Inferior parietal cortex (tissue), 1 donor: ENCODE data around the gene C2.
A peak's percentile ranks its signal among the peaks of the same experiment; 100 is the strongest.
"Not testable (repeated sequence)": the region's sequence is repeated elsewhere in the genome, so short reads cannot be mapped to it uniquely, and the experiment has no call there.

Source experiments
- DNase-seq: peaks from one replicate; pipeline ENCODE4 v3.0.0-alpha.2; 2016; ENCODE audit errors: extremely low spot score

Gene C2

DNA sequence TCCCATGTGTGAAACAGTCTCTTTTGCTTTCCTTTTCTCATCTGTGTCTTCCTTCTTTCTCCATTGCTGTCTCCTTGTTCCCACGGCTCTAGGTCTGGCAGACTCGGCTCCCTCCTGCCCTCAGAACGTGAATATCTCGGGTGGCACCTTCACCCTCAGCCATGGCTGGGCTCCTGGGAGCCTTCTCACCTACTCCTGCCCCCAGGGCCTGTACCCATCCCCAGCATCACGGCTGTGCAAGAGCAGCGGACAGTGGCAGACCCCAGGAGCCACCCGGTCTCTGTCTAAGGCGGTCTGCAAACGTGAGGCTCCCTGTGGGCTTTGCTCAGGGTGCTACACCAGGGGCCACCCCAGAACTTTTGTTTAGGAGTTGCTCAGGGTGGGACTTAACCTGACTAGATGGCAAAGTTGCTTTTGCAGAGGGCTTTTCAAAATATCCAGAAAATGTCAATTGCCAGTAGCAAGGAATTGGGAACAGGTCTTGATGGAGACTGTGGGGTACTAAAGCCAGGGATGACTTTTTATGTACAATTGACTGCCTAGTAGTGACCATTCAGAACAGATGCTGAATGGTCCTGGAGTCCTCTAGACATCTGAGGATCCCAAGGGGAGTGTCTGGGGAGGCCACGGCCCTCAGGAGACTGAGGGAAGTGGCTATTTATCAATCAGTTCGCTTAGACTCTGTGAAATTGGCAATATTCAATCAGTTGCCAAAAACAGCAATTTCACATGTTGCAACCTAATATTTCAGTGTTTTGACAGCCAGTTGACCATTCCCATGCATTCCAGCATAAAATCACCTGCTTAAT lies 550 bp downstream of the C2 start:
- no peak for DNase-seq

- DNase-seq, result no peak
Measured at GRCh38 chr6:31928672-31928939, 1.1 kb downstream of the C2 start.

DNA sequence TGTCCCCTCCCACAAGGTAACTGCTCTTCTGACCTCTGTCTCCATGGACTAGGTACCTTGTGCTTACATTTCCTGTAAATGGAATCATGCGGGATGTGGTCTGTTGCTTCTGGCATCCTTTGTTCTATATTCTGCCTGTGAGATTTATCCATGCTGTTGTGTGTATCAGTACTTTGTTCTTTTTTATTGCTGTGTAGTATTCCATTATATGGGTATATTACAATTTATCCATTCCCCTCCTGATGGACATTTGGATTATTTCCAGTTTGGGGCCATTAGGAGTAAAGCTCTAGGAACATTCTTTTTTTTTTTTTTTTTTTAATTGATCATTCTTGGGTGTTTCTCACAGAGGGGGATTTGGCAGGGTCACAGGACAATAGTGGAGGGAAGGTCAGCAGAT lies 3.4 kb downstream of the C2 start:
- no peak for DNase-seq

DNA sequence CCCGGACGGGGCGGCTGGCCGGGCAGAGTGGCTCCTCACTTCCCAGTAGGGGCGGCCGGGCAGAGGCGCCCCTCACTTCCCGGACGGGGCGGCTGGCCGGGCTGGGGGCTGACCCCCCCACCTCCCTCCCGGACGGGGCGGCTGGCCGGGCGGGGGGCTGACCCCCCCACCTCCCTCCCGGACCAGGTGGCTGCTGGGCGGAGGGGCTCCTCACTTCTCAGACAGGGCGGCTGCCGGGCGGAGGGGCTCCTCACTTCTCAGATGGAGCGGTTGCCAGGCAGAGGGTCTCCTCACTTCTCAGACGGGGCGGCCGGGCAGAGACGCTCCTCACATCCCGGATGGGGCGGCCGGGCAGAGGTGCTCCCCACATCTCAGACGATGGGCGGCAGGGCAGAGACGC lies 4.6 kb downstream of the C2 start:
- DNase-seq, result not testable (repeated sequence)

DNA sequence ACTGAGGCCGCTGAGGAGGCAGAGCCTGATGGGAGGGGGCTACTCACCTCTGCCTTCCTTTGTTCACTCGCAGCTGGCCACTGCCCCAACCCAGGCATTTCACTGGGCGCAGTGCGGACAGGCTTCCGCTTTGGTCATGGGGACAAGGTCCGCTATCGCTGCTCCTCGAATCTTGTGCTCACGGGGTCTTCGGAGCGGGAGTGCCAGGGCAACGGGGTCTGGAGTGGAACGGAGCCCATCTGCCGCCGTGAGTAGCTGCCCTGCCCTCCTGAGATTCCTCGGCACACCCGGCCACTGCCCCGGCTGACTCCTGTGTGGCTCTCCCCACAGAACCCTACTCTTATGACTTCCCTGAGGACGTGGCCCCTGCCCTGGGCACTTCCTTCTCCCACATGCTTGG lies 6.0 kb downstream of the C2 start:
- no peak for DNase-seq

GRCh38 chr6:31935021-31935420 lies 7.5 kb downstream of the C2 start:
- no peak for DNase-seq

- DNase-seq, result no peak
Measured at GRCh38 chr6:31935823-31936222, 8.3 kb downstream of the C2 start.

GRCh38 chr6:31940256-31940664 lies 12.7 kb downstream of the C2 start:
- DNase-seq, result no peak

DNA sequence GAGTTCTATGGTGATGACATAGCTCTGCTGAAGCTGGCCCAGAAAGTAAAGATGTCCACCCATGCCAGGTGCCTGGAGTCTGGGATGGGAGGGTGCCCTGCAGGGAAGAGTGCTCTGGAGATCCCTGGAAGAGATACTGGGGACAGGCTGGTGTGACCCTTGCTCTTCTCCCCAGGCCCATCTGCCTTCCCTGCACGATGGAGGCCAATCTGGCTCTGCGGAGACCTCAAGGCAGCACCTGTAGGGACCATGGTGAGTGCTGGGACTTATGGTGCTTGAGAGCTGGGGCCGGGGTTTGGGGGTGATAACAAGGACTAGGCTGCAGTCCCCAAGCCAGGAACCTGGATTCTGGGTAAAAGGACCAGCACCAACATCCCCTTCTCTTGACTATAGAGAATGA lies 16.2 kb downstream of the C2 start:
- no peak for DNase-seq

DNA sequence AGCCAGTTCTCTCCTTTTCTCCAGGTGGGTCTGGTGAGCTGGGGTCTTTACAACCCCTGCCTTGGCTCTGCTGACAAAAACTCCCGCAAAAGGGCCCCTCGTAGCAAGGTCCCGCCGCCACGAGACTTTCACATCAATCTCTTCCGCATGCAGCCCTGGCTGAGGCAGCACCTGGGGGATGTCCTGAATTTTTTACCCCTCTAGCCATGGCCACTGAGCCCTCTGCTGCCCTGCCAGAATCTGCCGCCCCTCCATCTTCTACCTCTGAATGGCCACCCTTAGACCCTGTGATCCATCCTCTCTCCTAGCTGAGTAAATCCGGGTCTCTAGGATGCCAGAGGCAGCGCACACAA lies 17.6 kb downstream of the C2 start:
- DNase-seq, result no peak

GRCh38 chr6:31945507-31946369 lies 18.2 kb downstream of the C2 start, which contains the start of gene CFB:
CFB (plus strand) TSS chr6:31946095; CDS start chr6:31946222, 127 bp downstream.
- DNase-seq, result no peak

- no peak for DNase-seq
Measured at GRCh38 chr6:31946370-31946885, 18.9 kb downstream of the C2 start.

- DNase-seq, result no peak
Measured at GRCh38 chr6:31947070-31947675, 19.7 kb downstream of the C2 start.

GRCh38 chr6:31947864-31948263 lies 20.3 kb downstream of the C2 start:
- no peak for DNase-seq

DNA sequence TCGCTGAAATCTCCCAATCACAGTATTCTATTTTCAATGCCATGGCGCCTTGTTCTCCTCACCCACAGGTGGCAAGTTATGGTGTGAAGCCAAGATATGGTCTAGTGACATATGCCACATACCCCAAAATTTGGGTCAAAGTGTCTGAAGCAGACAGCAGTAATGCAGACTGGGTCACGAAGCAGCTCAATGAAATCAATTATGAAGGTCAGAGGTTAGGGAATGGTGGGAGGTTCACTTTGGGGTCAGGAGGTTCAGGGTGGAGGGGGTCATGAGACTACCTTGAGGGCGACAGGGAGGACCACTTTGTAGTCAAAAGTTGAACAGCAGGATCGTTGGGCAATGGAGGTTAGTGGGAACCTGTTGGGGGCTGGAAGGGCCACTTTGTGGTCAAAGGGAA lies 20.8 kb downstream of the C2 start:
- no peak for DNase-seq

DNA sequence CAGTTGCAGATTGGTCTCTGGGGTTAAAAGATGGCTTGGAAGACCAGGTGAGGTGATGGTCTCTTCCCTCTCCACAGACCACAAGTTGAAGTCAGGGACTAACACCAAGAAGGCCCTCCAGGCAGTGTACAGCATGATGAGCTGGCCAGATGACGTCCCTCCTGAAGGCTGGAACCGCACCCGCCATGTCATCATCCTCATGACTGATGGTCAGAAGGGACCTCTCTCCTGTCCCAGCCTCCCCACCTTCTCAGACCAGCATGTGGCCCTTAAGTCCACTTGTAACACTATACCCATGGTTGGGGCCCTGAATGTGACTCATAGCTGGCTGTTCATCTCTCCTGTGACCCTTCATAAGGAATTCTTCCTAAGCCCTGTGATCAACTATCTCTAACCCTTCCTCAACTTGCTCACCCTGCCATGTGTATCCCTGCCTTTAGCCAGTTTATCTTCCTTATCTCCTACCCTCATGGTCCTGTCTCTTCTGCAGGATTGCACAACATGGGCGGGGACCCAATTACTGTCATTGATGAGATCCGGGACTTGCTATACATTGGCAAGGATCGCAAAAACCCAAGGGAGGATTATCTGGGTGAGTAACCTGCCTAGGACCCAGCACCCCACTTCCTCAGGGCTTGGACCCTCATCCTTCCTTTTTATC lies 21.4 kb downstream of the C2 start:
- DNase-seq, result peak; percentile 9

GRCh38 chr6:31949926-31950548 lies 22.5 kb downstream of the C2 start:
- no peak for DNase-seq

DNA sequence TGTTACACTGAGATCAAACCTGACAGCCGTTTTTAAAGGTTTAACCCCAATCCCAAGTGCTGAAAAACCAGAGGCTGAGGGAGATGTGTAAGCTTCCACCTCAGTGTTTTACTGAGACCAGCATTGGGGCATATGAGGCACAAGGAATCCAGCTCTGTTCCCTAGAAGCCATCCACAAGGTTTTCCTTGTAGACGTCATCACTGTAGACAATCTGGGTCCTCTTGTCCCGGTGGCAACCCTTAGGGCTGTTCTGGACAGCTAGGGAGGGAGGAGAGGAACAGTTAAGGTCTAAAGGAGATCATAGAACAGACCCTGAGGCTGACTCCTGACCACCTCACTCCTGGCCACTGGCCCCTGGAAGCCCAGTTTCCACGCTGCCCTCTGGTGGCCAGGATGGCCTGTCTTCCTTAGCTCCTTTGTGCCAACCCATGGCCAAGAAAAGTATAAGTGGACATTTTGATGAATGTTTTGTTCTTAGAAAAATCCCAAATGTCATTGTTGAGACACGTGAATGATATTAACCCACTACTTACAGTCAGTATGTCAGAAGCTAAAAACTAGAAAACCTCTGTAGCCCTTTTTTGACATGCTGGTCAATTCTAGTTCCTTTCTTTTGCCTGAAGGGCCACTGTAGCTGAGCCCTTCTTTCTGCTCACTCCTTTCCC lies 24.8 kb downstream of the C2 start:
- DNase-seq, result peak; percentile 47

DNA sequence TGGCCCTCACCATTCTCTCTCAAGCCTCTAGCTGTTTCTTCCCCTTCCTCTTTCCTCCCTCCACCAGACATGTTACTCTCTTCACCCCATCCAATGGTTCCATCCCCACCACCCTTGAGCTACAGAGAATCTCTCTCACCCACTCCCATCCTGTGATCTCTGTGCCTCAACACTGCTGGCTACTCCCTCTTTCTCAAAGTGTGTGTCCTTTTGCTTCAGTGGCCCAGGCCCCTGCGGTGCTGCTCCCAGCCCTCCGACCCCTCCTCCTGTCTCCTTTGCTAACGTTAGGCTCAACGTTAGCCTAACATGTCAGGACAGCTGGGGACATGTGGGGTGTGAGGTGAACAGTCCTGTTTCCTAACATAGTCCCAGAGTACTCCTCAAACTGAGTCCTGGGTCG lies 25.4 kb downstream of the C2 start:
- no peak for DNase-seq

GRCh38 chr6:31954511-31954910 lies 27.0 kb downstream of the C2 start:
- no peak for DNase-seq

GRCh38 chr6:31956796-31957195 lies 29.3 kb downstream of the C2 start:
- no peak for DNase-seq
